CD14-positive monocyte (primary cell): ENCODE measurements around the gene ZNRF4. TPM values are rescaled to one million over a fixed set of nuclear protein-coding genes. Genes with fewer than 3 reads are reported as not detected.

Source experiments
- DNase-seq, 3 donors: peaks; one replicate each; pipeline ENCODE4 v3.0.0-alpha.2; 2011 to 2022
- H2AFZ ChIP-seq: 2 replicates; pipeline ENCODE4 v1.6.0; 2012; ENCODE audit warnings: mild to moderate bottlenecking, low read depth, low read length, inconsistent platforms; ENCODE audit not compliant: insufficient read depth, poor library complexity, severe bottlenecking
- H3K27ac ChIP-seq, 2 donors: 1 replicate in 1 of 2; 2 replicates in 1 of 2; pipeline ENCODE4 v1.5.1; 2012 to 2013; ENCODE audit warnings: low read length in 2 of 2, control low read depth in 1 of 2, inconsistent platforms in 1 of 2, low read depth in 1 of 2, mild to moderate bottlenecking in 1 of 2
- H3K27me3 ChIP-seq, 2 donors: one replicate each; pipeline versions ENCODE4 v1.6.0 to v1.6.1; 2011 to 2013; ENCODE audit warnings: low read length in 2 of 2; ENCODE audit not compliant: control insufficient read depth in 2 of 2, insufficient read depth in 2 of 2
- H3K36me3 ChIP-seq, 2 donors: replicated peaks in 1 of 2; 1 replicate in 1 of 2; 2 replicates in 1 of 2; pipeline versions ENCODE4 v1.5.1 to v1.6.1; 2012 to 2013; ENCODE audit warnings: low read length in 2 of 2, control low read depth in 1 of 2, inconsistent platforms in 1 of 2, mild to moderate bottlenecking in 1 of 2; ENCODE audit not compliant: insufficient read depth in 2 of 2, control insufficient read depth in 1 of 2
- H3K4me1 ChIP-seq, 2 donors: 1 replicate in 1 of 2; 2 replicates in 1 of 2; pipeline versions ENCODE4 v1.5.1 to v1.6.1; 2012 to 2013; ENCODE audit warnings: low read length in 2 of 2, control low read depth in 1 of 2, inconsistent platforms in 1 of 2, mild to moderate bottlenecking in 1 of 2, moderate library complexity in 1 of 2; ENCODE audit not compliant: insufficient read depth in 2 of 2, control insufficient read depth in 1 of 2
- H3K4me2 ChIP-seq: replicated peaks from 2 replicates; pipeline ENCODE3; 2012; ENCODE audit warnings: low read length, moderate library complexity, mild to moderate bottlenecking; ENCODE audit not compliant: poor library complexity, severe bottlenecking; ENCODE audit errors: extremely low read depth
- H3K4me3 ChIP-seq, 3 experiments: fragments of 200-600 bp in 1 of 3; sonication (generic) in 1 of 3; replicated peaks in 1 of 3; 1 replicate in 2 of 3; 2 replicates in 1 of 3; pipeline ENCODE4 v1.5.1; 2011 to 2013; ENCODE audit warnings: low read length in 3 of 3, mild to moderate bottlenecking in 3 of 3, control low read depth in 2 of 3, low read depth in 2 of 3, inconsistent platforms in 1 of 3, moderate library complexity in 1 of 3
- H3K79me2 ChIP-seq: 2 replicates; pipeline ENCODE4 v1.6.0; 2012; ENCODE audit warnings: mild to moderate bottlenecking, control low read depth, inconsistent platforms, low read length, moderate library complexity; ENCODE audit not compliant: insufficient read depth
- H3K9ac ChIP-seq: 2 replicates; pipeline ENCODE4 v1.6.0; 2017; ENCODE audit warnings: low read length, mild to moderate bottlenecking; ENCODE audit not compliant: insufficient read depth, poor library complexity, severe bottlenecking
- H3K9me3 ChIP-seq, 2 donors: replicated peaks in 1 of 2; 1 replicate in 1 of 2; 2 replicates in 1 of 2; pipeline versions ENCODE4 v1.5.1 to v1.6.1; 2012 to 2013; ENCODE audit warnings: low read length in 2 of 2, control low read depth in 1 of 2; ENCODE audit not compliant: control insufficient read depth in 1 of 2, insufficient read depth in 1 of 2
- H4K20me1 ChIP-seq: 2 replicates; pipeline ENCODE4 v1.6.0; 2012; ENCODE audit warnings: mild to moderate bottlenecking, low read length, control low read depth, moderate library complexity; ENCODE audit not compliant: insufficient read depth
- H3K27ac Mint-ChIP-seq, 7 donors: one replicate each; pipeline ENCODE4 v1.8.0; 2020; ENCODE audit warnings: mild to moderate bottlenecking in 7 of 7, mixed read lengths in 7 of 7, moderate library complexity in 6 of 7, inconsistent platforms in 2 of 7
- H3K27me3 Mint-ChIP-seq, 3 donors: one replicate each; pipeline ENCODE4 v1.8.0; 2021 to 2022; ENCODE audit warnings: low read depth in 3 of 3, mild to moderate bottlenecking in 3 of 3, mixed read lengths in 3 of 3, moderate library complexity in 3 of 3, inconsistent platforms in 1 of 3
- H3K36me3 Mint-ChIP-seq, 2 donors: one replicate each; pipeline ENCODE4 v1.8.0; 2020; ENCODE audit warnings: mixed read lengths in 2 of 2, inconsistent platforms in 1 of 2, mild to moderate bottlenecking in 1 of 2
- H3K4me1 Mint-ChIP-seq: one replicate; pipeline ENCODE4 v1.8.0; 2020; ENCODE audit warnings: mild to moderate bottlenecking, mixed read lengths
- H3K4me3 Mint-ChIP-seq, 2 donors: one replicate each; pipeline ENCODE4 v1.8.0; 2020; ENCODE audit warnings: mild to moderate bottlenecking in 2 of 2, mixed read lengths in 2 of 2, moderate library complexity in 1 of 2
- H3K9me3 Mint-ChIP-seq, 7 donors: one replicate each; pipeline ENCODE4 v1.8.0; 2020 to 2022; ENCODE audit warnings: mixed read lengths in 7 of 7, mild to moderate bottlenecking in 6 of 7, moderate library complexity in 6 of 7, inconsistent platforms in 2 of 7
- WGBS: methylation state at CpG from one replicate; pipeline ENCODE4 v1.1.5; 2013; ENCODE audit warnings: missing lambda C conversion rate; ENCODE audit not compliant: insufficient coverage; 5-methylcytosine and 5-hydroxymethylcytosine counted together
- intact Hi-C, 2 donors: fragments of 100-400 bp; cut with micrococcal nuclease; formaldehyde crosslinking; loops; one replicate each; pipeline versions ENCODE4 v1.15.0 to v1.15.1; 2023
- polyA plus RNA-seq, 3 donors: library from polyadenylated mRNA; depleted of rRNA in 1 of 3; unstranded in 2 of 3; stranded (reverse) in 1 of 3; fragments of 300-500 nt in 2 of 3; fragments of >200 nt in 1 of 3; fragmentation: Illumina TruSeq in 2 of 3; gene quantifications; 1 replicate in 2 of 3; 2 replicates in 1 of 3; pipeline ENCODE4 v1.2.3, GENCODE V29; 2012 to 2021
- TF ChIP-seq, protein P1 (sequence below): fragments of 200-600 bp; IDR thresholded peaks from one replicate; pipeline ENCODE4 v1.8.0; 2022; ENCODE audit warnings: antibody characterized with exemption, mild to moderate bottlenecking

Gene ZNRF4
- polyA plus RNA-seq, 3 donors = not detected

DNA sequence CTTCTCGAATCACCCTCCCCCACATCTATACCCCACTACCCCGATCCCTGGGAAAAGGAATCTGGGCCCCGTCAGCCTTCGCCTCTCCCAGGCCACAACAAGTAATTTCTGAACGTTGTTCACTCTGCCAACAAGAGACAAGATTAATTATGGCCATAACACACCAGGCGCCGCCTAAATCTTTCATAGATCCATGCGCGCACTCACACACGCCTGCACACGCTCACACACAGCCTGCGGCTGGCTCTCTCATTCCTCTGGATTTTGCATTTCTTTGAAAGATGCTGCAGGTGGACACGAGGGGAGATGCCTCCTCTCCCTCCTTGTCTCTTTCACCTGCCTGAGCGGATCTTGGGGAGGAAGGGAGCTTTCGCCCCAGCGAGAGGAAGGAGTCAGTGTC, 17.1 kb downstream of the ZNRF4 start:
- Histone ChIP-seq H2AFZ (no peak overlapping the region), H3K4me1 (no peaks in the 10 kb centered on the region), H3K4me3 (no peak overlapping the region), H3K4me2 (no peak overlapping the region), H3K79me2 (no peaks in the 10 kb centered on the region), H3K9ac (no peak overlapping the region), H3K9me3 (no peaks in the 10 kb centered on the region), H3K27me3 (no peaks in the 10 kb centered on the region), H3K36me3 (no peaks in the 10 kb centered on the region), H4K20me1 (no peaks in the 10 kb centered on the region), H3K27ac (no peak overlapping the region)
- TF ChIP-seq, protein P1, sequence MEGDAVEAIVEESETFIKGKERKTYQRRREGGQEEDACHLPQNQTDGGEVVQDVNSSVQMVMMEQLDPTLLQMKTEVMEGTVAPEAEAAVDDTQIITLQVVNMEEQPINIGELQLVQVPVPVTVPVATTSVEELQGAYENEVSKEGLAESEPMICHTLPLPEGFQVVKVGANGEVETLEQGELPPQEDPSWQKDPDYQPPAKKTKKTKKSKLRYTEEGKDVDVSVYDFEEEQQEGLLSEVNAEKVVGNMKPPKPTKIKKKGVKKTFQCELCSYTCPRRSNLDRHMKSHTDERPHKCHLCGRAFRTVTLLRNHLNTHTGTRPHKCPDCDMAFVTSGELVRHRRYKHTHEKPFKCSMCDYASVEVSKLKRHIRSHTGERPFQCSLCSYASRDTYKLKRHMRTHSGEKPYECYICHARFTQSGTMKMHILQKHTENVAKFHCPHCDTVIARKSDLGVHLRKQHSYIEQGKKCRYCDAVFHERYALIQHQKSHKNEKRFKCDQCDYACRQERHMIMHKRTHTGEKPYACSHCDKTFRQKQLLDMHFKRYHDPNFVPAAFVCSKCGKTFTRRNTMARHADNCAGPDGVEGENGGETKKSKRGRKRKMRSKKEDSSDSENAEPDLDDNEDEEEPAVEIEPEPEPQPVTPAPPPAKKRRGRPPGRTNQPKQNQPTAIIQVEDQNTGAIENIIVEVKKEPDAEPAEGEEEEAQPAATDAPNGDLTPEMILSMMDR = no peak
- Mint-ChIP-seq H3K4me1 (no peaks in the 10 kb centered on the region), H3K27me3 (peaks cover 8 to 14% (median 8%) of the 10 kb centered on the region in 3 donors), H3K9me3 (peaks cover 0 to 4% (median 0%) of the 10 kb centered on the region in 7 donors), H3K4me3 (no peak overlapping the region), H3K36me3 (no peaks in the 10 kb centered on the region), H3K27ac (no peak overlapping the region)
- no peak for DNase-seq
- 87% methylated on average over 12 of the region's 16 CpGs for WGBS
- intact Hi-C loops = no loop called here

DNA sequence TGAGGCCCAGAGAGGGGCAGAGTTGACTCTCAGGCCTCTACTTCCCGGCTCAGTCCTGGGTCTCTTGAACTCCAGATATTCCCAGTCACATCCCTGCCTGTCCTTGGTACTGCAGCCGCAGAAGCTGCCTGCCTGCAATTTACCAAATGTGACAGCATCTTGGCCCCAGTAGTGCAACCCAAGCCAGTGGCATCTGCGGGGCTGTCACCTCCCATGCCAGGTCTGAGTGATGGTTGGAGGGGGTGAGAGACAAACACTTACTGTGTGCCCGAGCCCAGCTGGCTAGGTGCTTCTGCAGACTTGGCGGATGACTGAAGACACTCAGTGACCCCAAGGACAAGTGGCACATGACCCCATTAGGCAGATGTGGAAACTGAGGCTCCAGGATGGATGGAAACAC, 18.4 kb downstream of the ZNRF4 start:
- no peaks in the 10 kb centered on the region for H3K36me3 Mint-ChIP-seq
- no peaks in the 10 kb centered on the region for H3K4me1 Mint-ChIP-seq
- H3K9me3 ChIP-seq = no peaks in the 10 kb centered on the region
- TF ChIP-seq, protein P1 = no peak
- intact Hi-C loops = no loop called here
- H3K9ac ChIP-seq = no peak overlapping the region
- H3K4me3 ChIP-seq = no peak overlapping the region
- H2AFZ ChIP-seq = no peak overlapping the region
- no peaks in the 10 kb centered on the region for H3K36me3 ChIP-seq
- H3K27me3 ChIP-seq = peaks cover 0 to 4% of the 10 kb centered on the region in 2 donors
- no peak overlapping the region for H3K4me2 ChIP-seq
- no peak overlapping the region for H3K4me3 Mint-ChIP-seq
- H3K27ac Mint-ChIP-seq = peak overlapping the region in 1 of 7 donors; percentile 55
- WGBS = 91% methylated on average over 3 of the region's 5 CpGs
- no peaks in the 10 kb centered on the region for H4K20me1 ChIP-seq
- H3K79me2 ChIP-seq = no peaks in the 10 kb centered on the region
- H3K9me3 Mint-ChIP-seq = peaks cover 0 to 4% (median 0%) of the 10 kb centered on the region in 7 donors
- DNase-seq = no peak
- H3K4me1 ChIP-seq = no peaks in the 10 kb centered on the region
- no peak overlapping the region for H3K27ac ChIP-seq
- H3K27me3 Mint-ChIP-seq = peaks cover 12 to 25% (median 22%) of the 10 kb centered on the region in 3 donors
